ENCODE measurements around the gene ALKBH7.
"Not testable (repeated sequence)": the region's sequence is repeated elsewhere in the genome, so short reads cannot be mapped to it uniquely, and the experiment has no call there.

Gene ALKBH7

DNA sequence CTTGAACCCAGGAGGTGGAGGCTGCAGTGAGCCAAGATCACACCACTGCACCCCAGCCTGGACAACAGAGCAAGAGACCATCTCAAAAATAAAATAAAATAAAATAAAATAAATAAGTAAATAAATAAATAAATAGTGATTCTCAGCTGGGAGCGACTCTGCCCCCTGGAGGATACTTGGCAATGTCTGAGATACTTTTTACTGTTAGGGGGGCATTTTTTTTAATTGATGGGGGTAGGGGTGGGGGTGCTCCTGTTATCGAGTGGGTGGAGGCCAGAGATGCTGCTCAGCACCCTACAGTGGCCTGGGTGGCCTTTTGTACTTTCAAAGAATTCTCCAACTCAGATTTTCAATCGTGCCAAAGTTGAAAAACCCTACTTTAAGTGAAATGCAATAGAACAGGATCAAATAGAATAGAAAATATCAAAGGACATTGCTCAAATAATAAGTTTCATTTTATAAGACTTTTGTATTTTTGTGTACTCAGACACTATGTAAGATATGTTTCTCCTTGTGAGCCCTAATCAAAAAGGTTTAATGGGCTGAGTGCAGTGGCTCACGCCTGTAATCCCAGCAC is 18.4 kb upstream of the ALKBH7 start:
- Histone ChIP-seq H3K27me3 (ENCODE audit: control insufficient read depth, insufficient read depth, low read length) (no peaks in the 10 kb centered on the region), H3K27ac (ENCODE audit: low read length) (no peak overlapping the region), H3K9me3 (ENCODE audit: control insufficient read depth, low read depth, low read length) (no peaks in the 10 kb centered on the region), H3K36me3 (ENCODE audit: control insufficient read depth, low read depth, low read length) (no peaks in the 10 kb centered on the region), H3K4me1 (ENCODE audit: control insufficient read depth, low read depth, low read length) (no peaks in the 10 kb centered on the region), H3K9ac (ENCODE audit: low read length) (no peak overlapping the region), H3K4me3 (ENCODE audit: low read length) (no peak overlapping the region)

DNA sequence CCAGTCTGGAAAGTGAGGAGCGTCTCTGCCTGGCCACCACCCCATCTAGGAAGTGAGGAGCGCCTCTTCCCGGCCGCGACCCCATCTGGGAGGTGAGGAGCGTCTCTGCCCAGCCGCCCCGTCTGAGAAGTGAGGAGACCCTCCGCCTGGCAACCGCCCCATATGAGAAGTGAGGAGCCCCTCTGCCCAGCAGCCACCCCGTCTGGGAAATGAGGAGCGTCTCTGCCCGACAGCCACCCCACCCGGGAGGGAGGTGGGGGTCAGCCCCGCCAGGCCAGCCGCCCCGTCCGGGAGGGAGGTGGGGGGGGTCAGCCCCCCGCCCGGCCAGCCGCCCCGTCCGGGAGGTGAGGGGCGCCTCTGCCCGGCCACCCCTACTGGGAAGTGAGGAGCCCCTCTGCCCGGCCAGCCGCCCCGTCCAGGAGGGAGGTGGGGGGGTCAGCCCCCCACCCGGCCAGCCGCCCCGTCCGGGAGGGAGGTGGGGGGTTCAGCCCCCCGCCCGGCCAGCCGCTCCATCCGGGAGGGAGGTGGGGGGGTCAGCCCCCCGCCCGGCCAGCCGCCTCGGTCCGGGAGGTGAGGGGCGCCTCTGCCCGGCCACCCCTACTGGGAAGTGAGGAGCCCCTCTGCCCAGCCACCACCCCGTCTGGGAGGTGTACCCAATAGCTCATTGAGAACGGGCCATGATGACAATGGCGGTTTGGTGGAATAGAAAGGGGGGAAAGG is 17.1 kb upstream of the ALKBH7 start:
- not testable (repeated sequence) for H3K4me1 ChIP-seq (ENCODE audit: control insufficient read depth, low read depth, low read length); H3K27ac ChIP-seq (ENCODE audit: low read length); H3K9ac ChIP-seq (ENCODE audit: low read length); H3K27me3 ChIP-seq (ENCODE audit: control insufficient read depth, insufficient read depth, low read length); H3K4me3 ChIP-seq (ENCODE audit: low read length); H3K9me3 ChIP-seq (ENCODE audit: control insufficient read depth, low read depth, low read length); H3K36me3 ChIP-seq (ENCODE audit: control insufficient read depth, low read depth, low read length)

DNA sequence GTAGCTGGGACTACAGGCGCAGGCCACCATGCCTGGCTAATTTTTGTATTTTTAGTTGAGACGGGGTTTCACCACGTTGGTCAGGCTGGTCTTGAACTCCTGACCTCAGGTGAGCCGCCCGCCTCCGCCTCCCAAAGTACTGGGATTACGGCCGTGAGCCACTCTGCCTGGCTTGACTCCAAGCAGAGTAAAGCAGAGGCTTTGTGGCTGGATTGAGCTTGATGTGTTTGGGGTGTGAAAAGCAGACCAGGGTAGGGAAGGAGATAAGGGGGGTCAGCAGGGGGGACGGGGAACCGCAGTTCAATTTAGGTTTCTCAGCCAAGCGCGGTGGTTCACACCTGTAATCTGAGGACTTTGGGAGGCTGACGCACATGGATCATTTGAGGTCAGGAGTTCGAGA is 15.4 kb upstream of the ALKBH7 start:
- H3K27ac ChIP-seq (ENCODE audit: low read length): no peak overlapping the region
- H3K36me3 ChIP-seq (ENCODE audit: control insufficient read depth, low read depth, low read length): no peaks in the 10 kb centered on the region
- no peaks in the 10 kb centered on the region for H3K27me3 ChIP-seq (ENCODE audit: control insufficient read depth, insufficient read depth, low read length)
- H3K4me3 ChIP-seq (ENCODE audit: low read length): no peak overlapping the region
- H3K4me1 ChIP-seq (ENCODE audit: control insufficient read depth, low read depth, low read length): no peaks in the 10 kb centered on the region
- no peaks in the 10 kb centered on the region for H3K9me3 ChIP-seq (ENCODE audit: control insufficient read depth, low read depth, low read length)
- H3K9ac ChIP-seq (ENCODE audit: low read length): no peak overlapping the region

DNA sequence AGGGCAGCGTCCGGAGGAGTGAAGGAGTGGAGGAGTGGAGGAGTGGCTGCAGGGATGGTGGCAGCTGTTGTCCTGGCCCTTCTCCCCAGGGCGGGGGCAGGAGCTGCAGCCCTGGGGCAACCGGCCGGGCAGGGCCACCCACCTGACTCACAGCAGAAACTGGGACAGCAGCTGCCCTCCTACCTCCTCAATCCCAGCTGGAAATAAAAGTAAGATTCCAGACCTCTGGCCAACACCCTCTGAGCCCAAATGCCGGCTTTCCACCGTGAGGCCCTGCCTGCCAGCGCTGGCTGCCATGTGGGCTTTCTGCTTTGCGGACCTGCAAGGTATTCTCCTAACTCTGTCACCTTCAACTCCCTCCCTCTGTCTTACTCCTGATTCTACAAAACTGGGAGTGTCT is 14.6 kb upstream of the ALKBH7 start:
- H3K36me3 ChIP-seq (ENCODE audit: control insufficient read depth, low read depth, low read length): no peaks in the 10 kb centered on the region
- no peaks in the 10 kb centered on the region for H3K9me3 ChIP-seq (ENCODE audit: control insufficient read depth, low read depth, low read length)
- H3K27ac ChIP-seq (ENCODE audit: low read length): no peak overlapping the region
- H3K9ac ChIP-seq (ENCODE audit: low read length): no peak overlapping the region
- no peaks in the 10 kb centered on the region for H3K27me3 ChIP-seq (ENCODE audit: control insufficient read depth, insufficient read depth, low read length)
- no peaks in the 10 kb centered on the region for H3K4me1 ChIP-seq (ENCODE audit: control insufficient read depth, low read depth, low read length)
- H3K4me3 ChIP-seq (ENCODE audit: low read length): no peak overlapping the region

DNA sequence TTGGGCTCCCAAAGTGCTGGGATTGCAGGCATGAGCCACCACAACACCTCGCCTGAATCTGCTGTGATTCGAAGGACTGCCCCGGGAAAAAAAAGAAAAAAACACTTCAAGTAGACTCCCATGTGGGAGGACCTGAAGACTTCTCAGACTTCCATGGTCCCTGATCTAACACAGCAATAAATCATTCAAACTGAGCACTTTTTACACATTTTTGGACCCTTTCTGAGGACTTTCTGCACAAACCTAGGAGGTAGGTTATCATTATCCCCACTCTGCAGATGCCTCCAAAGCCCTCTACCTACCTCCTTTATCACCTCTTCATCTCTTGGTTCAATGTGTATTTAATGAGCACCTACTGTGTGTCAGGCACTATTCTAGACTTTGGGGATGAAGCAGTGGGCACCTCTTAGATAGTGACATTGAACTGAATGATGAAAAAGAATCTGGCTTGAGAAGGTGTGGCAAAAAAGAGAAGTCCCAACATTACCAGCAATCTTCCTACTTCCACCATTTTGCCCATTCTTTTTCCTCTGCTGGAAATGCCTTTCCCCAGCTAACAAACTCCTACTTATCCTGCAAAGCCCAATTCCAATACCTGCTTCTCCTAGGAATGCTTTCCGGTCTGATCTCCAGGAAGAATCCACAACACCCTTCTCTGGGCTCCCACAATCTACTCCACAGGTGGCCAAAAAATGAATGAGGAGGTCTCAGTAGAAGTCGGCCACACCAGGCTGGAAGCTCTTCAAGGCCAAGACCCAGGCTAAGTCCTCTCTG is 12.8 kb upstream of the ALKBH7 start:
- H3K9ac ChIP-seq (ENCODE audit: low read length): no peak overlapping the region
- H3K4me3 ChIP-seq (ENCODE audit: low read length): no peak overlapping the region
- no peaks in the 10 kb centered on the region for H3K4me1 ChIP-seq (ENCODE audit: control insufficient read depth, low read depth, low read length)
- H3K27ac ChIP-seq (ENCODE audit: low read length): no peak overlapping the region
- no peaks in the 10 kb centered on the region for H3K9me3 ChIP-seq (ENCODE audit: control insufficient read depth, low read depth, low read length)
- no peaks in the 10 kb centered on the region for H3K27me3 ChIP-seq (ENCODE audit: control insufficient read depth, insufficient read depth, low read length)
- H3K36me3 ChIP-seq (ENCODE audit: control insufficient read depth, low read depth, low read length): peaks cover 3% of the 10 kb centered on the region

DNA sequence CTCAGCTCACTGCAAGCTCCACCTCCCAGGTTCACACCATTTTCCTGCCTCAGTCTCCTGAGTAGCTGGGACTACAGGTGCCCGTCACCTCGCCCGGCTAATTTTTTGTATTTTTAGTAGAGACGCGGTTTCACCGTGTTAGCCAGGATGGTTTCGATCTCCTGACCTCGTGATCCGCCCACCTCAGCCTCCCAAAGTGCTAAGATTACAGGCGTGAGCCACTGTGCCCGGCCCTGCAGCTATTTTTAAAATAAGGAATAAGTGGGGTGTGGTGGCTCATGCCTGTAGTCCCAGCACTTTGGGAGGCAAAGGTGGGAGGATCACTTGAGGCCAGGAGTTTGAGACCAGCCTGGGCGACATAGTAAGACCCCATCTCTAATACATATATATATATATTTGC is 12.1 kb upstream of the ALKBH7 start:
- H3K9me3 ChIP-seq (ENCODE audit: control insufficient read depth, low read depth, low read length); H3K9ac ChIP-seq (ENCODE audit: low read length); H3K36me3 ChIP-seq (ENCODE audit: control insufficient read depth, low read depth, low read length): not testable (repeated sequence)

DNA sequence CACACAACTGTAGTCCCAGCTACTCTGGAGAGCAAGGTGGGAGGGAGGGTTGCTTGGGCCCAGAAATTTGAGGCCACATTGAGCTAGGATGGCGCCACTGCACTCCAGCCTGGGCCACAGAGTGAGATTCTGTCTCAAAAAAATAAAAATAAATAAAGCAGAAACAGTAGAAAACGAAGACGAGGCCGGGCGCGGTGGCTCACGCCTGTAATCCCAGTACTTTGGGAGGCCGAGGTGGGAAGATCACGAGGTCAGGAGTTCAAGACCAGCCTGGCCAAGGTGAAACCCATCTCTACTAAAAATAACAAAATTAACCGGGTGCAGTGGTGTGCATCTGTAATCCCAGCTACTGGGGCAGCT is 11.8 kb upstream of the ALKBH7 start:
- not testable (repeated sequence) for H3K4me1 ChIP-seq (ENCODE audit: control insufficient read depth, low read depth, low read length); H3K27ac ChIP-seq (ENCODE audit: low read length); H3K27me3 ChIP-seq (ENCODE audit: control insufficient read depth, insufficient read depth, low read length); H3K9me3 ChIP-seq (ENCODE audit: control insufficient read depth, low read depth, low read length); H3K9ac ChIP-seq (ENCODE audit: low read length)
- peaks cover 11% of the 10 kb centered on the region for H3K36me3 ChIP-seq (ENCODE audit: control insufficient read depth, low read depth, low read length)
- peak overlapping the region; percentile 69 for H3K4me3 ChIP-seq (ENCODE audit: low read length)

More for the DNA sequence above, 12.1 kb upstream of the ALKBH7 start:
- not testable (repeated sequence) for H3K27me3 ChIP-seq (ENCODE audit: control insufficient read depth, insufficient read depth, low read length); H3K4me3 ChIP-seq (ENCODE audit: low read length); H3K27ac ChIP-seq (ENCODE audit: low read length); H3K4me1 ChIP-seq (ENCODE audit: control insufficient read depth, low read depth, low read length)

DNA sequence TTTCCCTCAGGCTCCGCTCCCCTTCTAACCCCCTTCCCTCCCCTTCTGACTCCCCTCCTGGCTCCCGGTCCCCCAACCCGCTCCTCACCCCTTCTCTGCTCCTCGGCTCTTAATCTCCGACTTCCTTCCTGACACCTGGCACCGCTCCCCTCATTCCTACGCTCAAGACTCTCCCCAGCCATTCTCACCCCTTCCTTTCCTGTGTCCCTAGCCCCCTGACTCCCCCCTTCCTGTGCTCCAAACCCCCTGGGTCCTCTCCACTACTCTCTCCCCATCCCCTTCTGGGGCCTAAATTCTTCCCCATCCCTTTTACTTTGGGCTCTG is 10.6 kb upstream of the ALKBH7 start:
- Histone ChIP-seq H3K9me3 (ENCODE audit: control insufficient read depth, low read depth, low read length) (no peaks in the 10 kb centered on the region), H3K36me3 (ENCODE audit: control insufficient read depth, low read depth, low read length) (peaks cover 20% of the 10 kb centered on the region), H3K4me1 (ENCODE audit: control insufficient read depth, low read depth, low read length) (no peaks in the 10 kb centered on the region), H3K4me3 (ENCODE audit: low read length) (peak overlapping the region; percentile 69), H3K9ac (ENCODE audit: low read length) (peak overlapping the region; percentile 67), H3K27ac (ENCODE audit: low read length) (no peak overlapping the region), H3K27me3 (ENCODE audit: control insufficient read depth, insufficient read depth, low read length) (no peaks in the 10 kb centered on the region)

DNA sequence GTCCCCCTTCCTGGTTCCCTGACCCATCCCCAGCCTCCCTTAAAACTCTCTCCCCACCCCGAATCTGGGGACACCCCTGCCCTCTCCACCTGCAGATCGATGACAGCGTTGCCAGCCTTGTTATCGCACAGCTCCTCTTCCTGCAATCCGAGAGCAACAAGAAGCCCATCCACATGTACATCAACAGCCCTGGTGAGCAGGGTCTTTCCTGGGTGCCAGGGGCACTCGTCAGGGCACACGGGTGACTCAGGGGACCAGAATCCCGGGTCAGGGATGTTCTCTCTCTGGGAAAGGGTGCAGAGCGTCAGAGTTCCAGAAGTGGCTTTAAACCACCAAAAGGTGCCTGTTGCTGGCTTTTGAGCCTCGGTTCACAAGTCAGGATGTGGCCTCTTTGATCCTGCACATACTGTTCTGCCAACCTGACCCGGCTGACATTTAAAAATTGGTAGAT is 10.2 kb upstream of the ALKBH7 start:
- H3K9ac ChIP-seq (ENCODE audit: low read length): peak overlapping the region; percentile 67
- peaks cover 23% of the 10 kb centered on the region for H3K36me3 ChIP-seq (ENCODE audit: control insufficient read depth, low read depth, low read length)
- H3K27ac ChIP-seq (ENCODE audit: low read length): no peak overlapping the region
- H3K9me3 ChIP-seq (ENCODE audit: control insufficient read depth, low read depth, low read length): no peaks in the 10 kb centered on the region
- no peaks in the 10 kb centered on the region for H3K27me3 ChIP-seq (ENCODE audit: control insufficient read depth, insufficient read depth, low read length)
- peak overlapping the region; percentile 69 for H3K4me3 ChIP-seq (ENCODE audit: low read length)
- no peaks in the 10 kb centered on the region for H3K4me1 ChIP-seq (ENCODE audit: control insufficient read depth, low read depth, low read length)

DNA sequence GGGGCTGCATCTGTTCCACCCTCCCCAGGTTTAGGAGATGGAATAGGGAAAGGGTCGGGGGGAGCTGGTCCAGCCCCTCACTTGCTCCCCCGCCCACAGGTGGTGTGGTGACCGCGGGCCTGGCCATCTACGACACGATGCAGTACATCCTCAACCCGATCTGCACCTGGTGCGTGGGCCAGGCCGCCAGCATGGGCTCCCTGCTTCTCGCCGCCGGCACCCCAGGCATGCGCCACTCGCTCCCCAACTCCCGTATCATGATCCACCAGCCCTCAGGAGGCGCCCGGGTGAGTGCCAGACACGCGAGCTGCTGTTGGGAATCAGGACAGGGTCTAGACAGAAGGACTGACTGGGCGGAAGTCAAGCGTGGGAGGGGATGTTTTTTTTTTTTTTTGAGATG is 8.2 kb upstream of the ALKBH7 start:
- H3K36me3 ChIP-seq (ENCODE audit: control insufficient read depth, low read depth, low read length): peaks cover 35% of the 10 kb centered on the region
- H3K4me1 ChIP-seq (ENCODE audit: control insufficient read depth, low read depth, low read length): no peaks in the 10 kb centered on the region
- no peak overlapping the region for H3K9ac ChIP-seq (ENCODE audit: low read length)

DNA sequence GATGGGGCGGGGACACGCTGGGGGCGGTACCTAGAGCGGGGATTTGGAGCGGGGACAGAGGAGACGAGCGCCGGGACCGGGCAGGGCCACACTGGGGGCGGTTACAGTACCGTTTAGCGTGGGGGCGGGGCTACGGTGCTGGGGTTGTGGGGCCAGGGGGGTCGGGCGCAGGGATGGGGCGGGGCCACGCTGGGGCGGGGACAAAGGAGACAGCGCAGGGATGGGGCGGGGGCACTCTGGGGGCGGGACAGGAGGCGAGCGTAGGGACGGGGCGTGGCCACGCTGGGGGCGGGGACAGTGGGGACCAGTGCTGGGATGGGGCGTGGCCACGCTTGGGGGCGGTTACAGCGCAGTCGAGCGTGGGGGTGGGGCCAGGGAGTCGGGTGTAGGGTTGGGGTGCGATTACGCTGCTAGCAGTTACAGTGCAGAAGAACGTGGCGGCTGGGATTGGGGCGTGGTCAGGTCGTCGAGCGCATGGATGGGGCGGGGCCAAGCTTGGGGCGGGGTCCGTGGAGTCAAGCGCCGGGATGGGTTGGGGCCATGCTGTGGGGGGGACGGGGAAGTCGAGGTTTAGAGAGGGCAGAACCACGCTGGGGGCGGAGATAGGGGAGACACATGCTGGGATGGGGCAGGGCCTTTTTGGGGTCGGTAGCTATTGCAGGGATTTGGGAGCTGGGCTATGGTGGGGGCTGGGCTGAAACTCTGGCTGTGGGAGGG is 660 bp downstream of the ALKBH7 start:
- H3K4me1 ChIP-seq (ENCODE audit: control insufficient read depth, low read depth, low read length): no peaks in the 10 kb centered on the region
- no peaks in the 10 kb centered on the region for H3K9me3 ChIP-seq (ENCODE audit: control insufficient read depth, low read depth, low read length)
- no peaks in the 10 kb centered on the region for H3K27me3 ChIP-seq (ENCODE audit: control insufficient read depth, insufficient read depth, low read length)
- peak overlapping the region; percentile 84 for H3K9ac ChIP-seq (ENCODE audit: low read length)
- H3K36me3 ChIP-seq (ENCODE audit: control insufficient read depth, low read depth, low read length): peaks cover 3% of the 10 kb centered on the region
- H3K4me3 ChIP-seq (ENCODE audit: low read length): peak overlapping the region; percentile 90
- H3K27ac ChIP-seq (ENCODE audit: low read length): no peak overlapping the region

More for the DNA sequence above, 8.2 kb upstream of the ALKBH7 start:
- no peaks in the 10 kb centered on the region for H3K27me3 ChIP-seq (ENCODE audit: control insufficient read depth, insufficient read depth, low read length)
- no peaks in the 10 kb centered on the region for H3K9me3 ChIP-seq (ENCODE audit: control insufficient read depth, low read depth, low read length)
- no peak overlapping the region for H3K4me3 ChIP-seq (ENCODE audit: low read length)
- H3K27ac ChIP-seq (ENCODE audit: low read length): no peak overlapping the region
